ENCODE data around the gene CACNB2.
"Not testable (repeated sequence)": the region's sequence is repeated elsewhere in the genome, so short reads cannot be mapped to it uniquely, and the experiment has no call there.

Gene CACNB2

DNA sequence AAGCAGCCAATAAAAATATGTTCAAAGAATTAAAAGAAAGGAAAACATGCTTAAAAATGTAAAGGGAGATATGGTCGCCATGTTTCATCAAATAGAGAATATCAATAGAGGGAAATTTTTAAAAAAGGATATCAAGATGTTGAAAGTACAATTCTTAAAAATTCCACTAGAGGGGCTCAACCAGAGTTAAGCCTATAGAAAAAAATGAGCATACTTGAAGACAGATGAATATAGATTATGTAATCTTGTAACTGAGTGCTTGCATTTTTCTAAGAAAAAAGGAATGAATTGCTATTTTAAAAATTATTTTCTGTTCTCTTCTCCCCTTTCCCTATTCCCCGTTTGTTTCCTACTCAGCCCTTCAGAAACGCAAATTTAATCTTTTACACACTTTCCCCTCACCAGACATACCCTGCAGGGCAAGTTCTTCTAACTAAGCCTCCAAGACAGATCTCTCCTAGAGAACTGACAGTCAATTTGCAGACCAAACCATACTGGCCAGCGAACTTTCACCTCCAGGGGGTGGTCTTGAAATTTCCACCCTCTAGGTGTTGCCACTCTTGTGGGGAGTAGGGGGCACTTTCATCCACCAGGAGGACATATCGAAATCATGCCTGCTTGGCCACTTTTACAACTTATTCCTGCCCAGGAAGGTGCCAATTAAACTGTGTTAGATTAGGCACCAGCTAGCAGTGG is 443.5 kb downstream of the CACNB2 start:
- peak; percentile 3 for DNase-seq

DNA sequence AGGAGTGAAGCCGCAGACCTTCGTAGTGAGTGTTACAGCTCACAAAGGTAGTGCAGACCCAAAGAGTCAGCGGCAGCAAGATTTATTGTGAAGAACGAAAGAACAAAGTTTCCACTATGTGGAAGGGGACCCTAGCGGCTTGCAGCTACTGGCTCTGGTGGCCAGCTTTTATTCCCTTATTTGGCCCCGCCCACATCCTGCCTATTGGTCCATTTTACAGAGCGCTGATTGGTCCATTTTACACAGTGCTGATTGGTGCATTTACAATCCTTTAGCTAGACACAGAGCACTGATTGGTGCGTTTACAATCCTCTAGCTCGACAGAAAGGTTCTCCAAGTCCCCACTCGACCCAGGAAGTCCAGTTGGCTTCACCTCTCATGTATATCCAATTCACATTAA is 446.4 kb downstream of the CACNB2 start:
- DNase-seq: not testable (repeated sequence)

DNA sequence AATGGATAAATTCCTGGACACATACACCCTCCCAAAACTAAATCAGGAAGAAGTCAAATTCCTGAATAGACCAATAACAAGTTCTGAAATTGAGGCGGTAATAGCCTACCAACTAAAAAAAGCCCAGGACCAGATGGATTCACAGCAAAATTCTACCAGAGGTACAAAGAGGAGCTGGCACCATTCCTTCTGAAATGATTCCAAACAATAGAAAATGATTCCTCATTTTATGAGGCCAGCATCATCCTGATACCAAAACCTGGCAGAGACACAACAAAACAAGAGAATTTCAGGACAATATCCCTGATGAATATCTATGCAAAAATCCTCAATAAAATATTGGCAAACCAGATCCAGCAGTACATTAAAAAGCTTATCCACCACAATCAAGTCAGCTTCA is 450.9 kb downstream of the CACNB2 start:
- DNase-seq: not testable (repeated sequence)
